ENCODE data around the gene ASPG.

GRCh38 chr14:104157016-104157928 is 71.8 kb downstream of the ASPG start:
- no peak for TF ChIP-seq RAD21 (conservative IDR thresholded peaks at IDR 0.05)
- no peak for TF ChIP-seq CTCF (IDR thresholded peaks at IDR 0.05; ENCODE audit: poor library complexity, severe bottlenecking)
- no peak for TF ChIP-seq TAF1 (IDR thresholded peaks at IDR 0.05; ENCODE audit: low read depth)
- TF ChIP-seq EZH2 (IDR thresholded peaks at IDR 0.05; ENCODE audit: borderline replicate concordance, insufficient read depth, low read length, poor library complexity, severe bottlenecking): no peak
- no peak for TF ChIP-seq REST (IDR thresholded peaks at IDR 0.05; ENCODE audit: borderline replicate concordance)

All from neural cell (in vitro differentiated cells).